IMR-90 (cell line): ENCODE data around the gene RPUSD4.

Experiments
- BHLHE40 ChIP-seq: fragments of 150-350 bp; IDR thresholded peaks from 2 replicates; pipeline ENCODE4 v1.6.1; 2016; ENCODE audit warnings: mild to moderate bottlenecking, low read depth, low read length
- CEBPB ChIP-seq: IDR thresholded peaks from 2 replicates; pipeline ENCODE4 v1.6.1; 2012; ENCODE audit warnings: low read depth, low read length, improper control_type of control experiment
- CHD1 ChIP-seq: IDR thresholded peaks from 2 replicates; pipeline ENCODE4 v1.6.1; 2012; ENCODE audit warnings: low read depth, low read length, improper control_type of control experiment
- CTCF ChIP-seq: conservative IDR thresholded peaks from 2 replicates; pipeline ENCODE4 v1.5.1; 2012; ENCODE audit warnings: mild to moderate bottlenecking, low read depth, low read length, improper control_type of control experiment
- ELK1 ChIP-seq: fragments of 150-350 bp; IDR thresholded peaks from 2 replicates; pipeline ENCODE4 v1.6.1; 2016; ENCODE audit warnings: low read depth, mild to moderate bottlenecking, low read length, moderate library complexity, borderline replicate concordance
- FOS ChIP-seq: fragments of 150-350 bp; IDR thresholded peaks from 2 replicates; pipeline ENCODE4 v1.6.1; 2016; ENCODE audit warnings: low read depth, low read length
- MAFK ChIP-seq: IDR thresholded peaks from 2 replicates; pipeline ENCODE4 v1.6.1; 2012; ENCODE audit warnings: low read depth, low read length, improper control_type of control experiment
- MAZ ChIP-seq: IDR thresholded peaks from 2 replicates; pipeline ENCODE4 v1.6.1; 2012; ENCODE audit warnings: low read depth, mild to moderate bottlenecking, low read length, improper control_type of control experiment, moderate library complexity, borderline replicate concordance
- MXI1 ChIP-seq: IDR thresholded peaks from 2 replicates; pipeline ENCODE4 v1.6.1; 2012; ENCODE audit warnings: low read depth, mild to moderate bottlenecking, low read length, moderate library complexity, borderline replicate concordance
- POLR2A ChIP-seq: IDR thresholded peaks from 2 replicates; pipeline ENCODE4 v1.6.1; 2012; ENCODE audit warnings: mild to moderate bottlenecking, low read depth, low read length
- RAD21 ChIP-seq: IDR thresholded peaks from 2 replicates; pipeline ENCODE4 v1.6.1; 2012; ENCODE audit warnings: low read length, improper control_type of control experiment
- RCOR1 ChIP-seq: IDR thresholded peaks from 2 replicates; pipeline ENCODE4 v1.6.1; 2012; ENCODE audit warnings: mild to moderate bottlenecking, low read length, improper control_type of control experiment; ENCODE audit not compliant: insufficient replicate concordance
- RFX5 ChIP-seq: IDR thresholded peaks from 2 replicates; pipeline ENCODE4 v1.8.0; 2012; ENCODE audit warnings: low read depth, mild to moderate bottlenecking, low read length, moderate library complexity
- USF2 ChIP-seq: fragments of 150-350 bp; IDR thresholded peaks from 2 replicates; pipeline ENCODE4 v1.6.1; 2017; ENCODE audit warnings: mild to moderate bottlenecking, antibody characterized with exemption, low read length, low read depth

- TF ChIP-seq CTCF (no peak), POLR2A (no peak), USF2 (no peak), CHD1 (no peak), RFX5 (no peak), MXI1 (no peak), FOS (no peak), RAD21 (no peak), BHLHE40 (no peak), MAFK (no peak), RCOR1 (no peak), MAZ (no peak), CEBPB (no peak), ELK1 (no peak)
These were observed 3.6 kb downstream of the RPUSD4 start for GRCh38 chr11:126207896-126208295.
